ENCODE data around the gene PCYT2. TPM values are rescaled to one million over a fixed set of nuclear protein-coding genes. Genes with fewer than 3 reads are reported as not detected.

PCYT2 gene
- polyA plus RNA-seq, 3 donors from 2014 or later = 44.7 to 59.6 (median 49.5) TPM

DNA sequence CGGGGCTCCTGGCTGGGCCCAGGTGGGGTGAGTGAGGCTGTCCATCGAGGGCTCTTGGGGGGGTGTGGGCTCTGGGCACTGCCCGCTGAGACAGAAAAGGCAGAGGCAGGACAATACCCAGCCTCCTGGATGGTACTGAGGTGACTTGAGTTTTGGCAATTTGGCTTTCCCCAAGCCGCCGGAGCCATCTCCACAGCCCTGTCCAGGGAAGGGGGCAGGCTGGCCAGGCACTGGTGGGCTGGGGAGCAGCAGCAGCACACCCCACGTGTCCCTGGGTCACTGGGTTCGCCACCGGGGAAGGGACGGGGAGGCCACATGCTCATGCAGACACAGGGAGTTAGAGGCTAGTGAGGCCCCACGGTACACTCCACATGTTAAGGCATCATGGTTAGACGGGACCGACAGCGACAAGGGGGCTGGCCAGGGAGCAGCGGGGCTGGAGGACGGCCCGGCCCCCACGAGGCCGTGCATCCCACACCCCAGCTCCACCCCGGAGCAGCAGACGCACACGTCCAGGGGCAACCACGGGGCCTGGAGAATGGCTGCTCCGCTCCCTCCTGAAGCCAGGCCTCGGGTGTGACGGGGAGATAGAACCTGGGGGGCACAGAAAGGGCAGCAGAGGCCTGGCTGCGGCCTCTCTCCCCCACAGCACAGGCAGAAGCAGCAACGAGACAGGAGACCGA, 43.1 kb downstream of the PCYT2 start:
- Mint-ChIP-seq H3K27ac (peak overlapping the region in 4 of 6 donors; percentile 45 to 76 (median 60)), H3K27me3 (ENCODE audit: low read depth in 3 of 3) (peaks cover 23 to 43% (median 35%) of the 10 kb centered on the region in 3 donors), H3K36me3 (peaks cover 0 to 7% (median 0%) of the 10 kb centered on the region in 3 donors), H3K9me3 (no peaks in the 10 kb centered on the region), H3K4me1 (peaks cover 28 to 41% of the 10 kb centered on the region in 2 donors), H3K4me3 (peak overlapping the region in 2 of 5 donors; percentile 46 to 58)
- DNase-seq = no peak

GRCh38 chr17:81867170-81867990, 43.8 kb downstream of the PCYT2 start:
- Mint-ChIP-seq H3K36me3 (peaks cover 0 to 7% (median 0%) of the 10 kb centered on the region in 3 donors), H3K9me3 (no peaks in the 10 kb centered on the region), H3K27ac (peak overlapping the region in 5 of 6 donors; percentile 39 to 76 (median 49)), H3K4me1 (peaks cover 34 to 42% of the 10 kb centered on the region in 2 donors), H3K27me3 (ENCODE audit: low read depth in 3 of 3) (peaks cover 23 to 46% (median 37%) of the 10 kb centered on the region in 3 donors), H3K4me3 (peak overlapping the region in 2 of 5 donors; percentile 6 to 24)
- DNase-seq = peak in 1 of 3 donors; percentile 46

GRCh38 chr17:81866440-81867169, 44.6 kb downstream of the PCYT2 start:
- peaks cover 38 to 39% of the 10 kb centered on the region in 2 donors for H3K4me1 Mint-ChIP-seq
- peak overlapping the region in 5 of 6 donors; percentile 39 to 76 (median 62) for H3K27ac Mint-ChIP-seq
- DNase-seq = no peak
- H3K36me3 Mint-ChIP-seq = peaks cover 0 to 7% (median 0%) of the 10 kb centered on the region in 3 donors
- no peak overlapping the region for H3K4me3 Mint-ChIP-seq
- peaks cover 22 to 48% (median 32%) of the 10 kb centered on the region in 3 donors for H3K27me3 Mint-ChIP-seq (ENCODE audit: low read depth in 3 of 3)
- H3K9me3 Mint-ChIP-seq = no peaks in the 10 kb centered on the region

DNA sequence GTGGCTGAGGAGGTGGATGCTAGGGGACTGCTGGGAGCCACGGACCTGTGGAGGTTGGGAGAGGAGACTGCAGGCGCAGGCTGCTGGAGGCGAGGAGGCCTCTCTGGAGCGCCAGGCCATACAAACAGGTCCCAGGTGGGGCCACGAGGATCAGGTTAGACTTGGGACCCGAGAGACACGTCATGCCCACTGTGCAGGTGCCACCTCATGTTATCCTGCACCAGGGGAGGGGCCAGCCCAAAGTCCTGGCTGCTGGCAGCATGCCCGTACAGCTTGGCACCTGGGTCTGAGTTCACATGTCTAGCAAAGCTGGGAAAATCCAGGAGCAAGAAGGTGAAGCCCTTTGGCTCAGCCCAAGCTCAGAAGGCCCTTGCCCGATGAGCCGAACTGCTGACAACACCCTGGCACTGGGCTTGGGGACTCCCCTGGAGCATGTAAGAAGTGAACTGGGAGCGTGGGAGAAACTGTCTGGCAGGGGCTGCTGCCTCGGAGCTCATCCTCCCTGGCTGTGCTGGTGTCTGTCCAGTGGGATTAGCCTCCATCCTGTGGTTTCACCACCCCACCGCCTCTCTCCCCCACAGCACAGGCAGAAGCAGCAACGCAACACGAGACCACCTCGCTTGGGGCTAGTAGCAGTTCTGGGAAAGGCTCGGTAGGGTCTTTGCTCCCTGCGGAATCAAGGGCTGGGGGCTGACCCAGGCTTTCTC, 45.3 kb downstream of the PCYT2 start:
- H3K4me3 Mint-ChIP-seq = no peak overlapping the region
- peak in 1 of 3 donors; percentile 19 for DNase-seq
- peaks cover 42% of the 10 kb centered on the region in 2 donors for H3K4me1 Mint-ChIP-seq
- H3K27me3 Mint-ChIP-seq (ENCODE audit: low read depth in 3 of 3) = peaks cover 21 to 48% (median 33%) of the 10 kb centered on the region in 3 donors
- no peaks in the 10 kb centered on the region for H3K9me3 Mint-ChIP-seq
- H3K27ac Mint-ChIP-seq = peak overlapping the region in 4 of 6 donors; percentile 28 to 62 (median 40)
- peaks cover 0 to 7% (median 0%) of the 10 kb centered on the region in 3 donors for H3K36me3 Mint-ChIP-seq

GRCh38 chr17:81865358-81865732, 45.9 kb downstream of the PCYT2 start:
- DNase-seq = no peak
- Mint-ChIP-seq H3K4me1 (peaks cover 41 to 45% of the 10 kb centered on the region in 2 donors), H3K4me3 (no peak overlapping the region)

GRCh38 chr17:81863833-81864768, 47.1 kb downstream of the PCYT2 start:
- H3K9me3 Mint-ChIP-seq = peaks cover 0 to 2% (median under 1%) of the 10 kb centered on the region in 6 donors
- DNase-seq = no peak
- H3K27ac Mint-ChIP-seq = peak overlapping the region in 5 of 6 donors; percentile 34 to 89 (median 88)
- no peak overlapping the region for H3K4me3 Mint-ChIP-seq
- peaks cover 18 to 49% (median 29%) of the 10 kb centered on the region in 3 donors for H3K27me3 Mint-ChIP-seq (ENCODE audit: low read depth in 3 of 3)
- H3K4me1 Mint-ChIP-seq = peaks cover 41 to 45% of the 10 kb centered on the region in 2 donors
- peaks cover 0 to 7% (median 0%) of the 10 kb centered on the region in 3 donors for H3K36me3 Mint-ChIP-seq

More at GRCh38 chr17:81865358-81865732, 45.9 kb downstream of the PCYT2 start:
- Mint-ChIP-seq H3K36me3 (peaks cover 0 to 7% (median 0%) of the 10 kb centered on the region in 3 donors), H3K27ac (peak overlapping the region in 5 of 6 donors; percentile 12 to 62 (median 30)), H3K27me3 (ENCODE audit: low read depth in 3 of 3) (peaks cover 23 to 51% (median 37%) of the 10 kb centered on the region in 3 donors), H3K9me3 (peaks cover 0 to 2% (median 0%) of the 10 kb centered on the region in 6 donors)

- Mint-ChIP-seq H3K27ac (peak overlapping the region; percentile 69 to 90 (median 88)), H3K4me3 (peak overlapping the region; percentile 50 to 75 (median 69)), H3K9me3 (peaks cover 0 to 2% (median under 1%) of the 10 kb centered on the region in 6 donors), H3K4me1 (peaks cover 48 to 53% of the 10 kb centered on the region in 2 donors), H3K36me3 (peaks cover 0 to 7% (median 0%) of the 10 kb centered on the region in 3 donors), H3K27me3 (ENCODE audit: low read depth in 3 of 3) (peaks cover 18 to 47% (median 29%) of the 10 kb centered on the region in 3 donors)
- DNase-seq = no peak
Measured at GRCh38 chr17:81863123-81863675, 48.0 kb downstream of the PCYT2 start.

GRCh38 chr17:81860756-81861568, 50.2 kb downstream of the PCYT2 start:
- Mint-ChIP-seq H3K36me3 (peaks cover 0 to 12% (median 0%) of the 10 kb centered on the region in 3 donors), H3K9me3 (peaks cover 0 to 2% (median under 1%) of the 10 kb centered on the region in 6 donors), H3K27me3 (ENCODE audit: low read depth in 3 of 3) (peaks cover 12 to 34% (median 19%) of the 10 kb centered on the region in 3 donors), H3K4me1 (peaks cover 43 to 47% of the 10 kb centered on the region in 2 donors), H3K4me3 (peak overlapping the region; percentile 88 to 93 (median 92)), H3K27ac (peak overlapping the region; percentile 93 to 99 (median 98))
- DNase-seq = peak; percentile 99 to 100 (median 100)

DNA sequence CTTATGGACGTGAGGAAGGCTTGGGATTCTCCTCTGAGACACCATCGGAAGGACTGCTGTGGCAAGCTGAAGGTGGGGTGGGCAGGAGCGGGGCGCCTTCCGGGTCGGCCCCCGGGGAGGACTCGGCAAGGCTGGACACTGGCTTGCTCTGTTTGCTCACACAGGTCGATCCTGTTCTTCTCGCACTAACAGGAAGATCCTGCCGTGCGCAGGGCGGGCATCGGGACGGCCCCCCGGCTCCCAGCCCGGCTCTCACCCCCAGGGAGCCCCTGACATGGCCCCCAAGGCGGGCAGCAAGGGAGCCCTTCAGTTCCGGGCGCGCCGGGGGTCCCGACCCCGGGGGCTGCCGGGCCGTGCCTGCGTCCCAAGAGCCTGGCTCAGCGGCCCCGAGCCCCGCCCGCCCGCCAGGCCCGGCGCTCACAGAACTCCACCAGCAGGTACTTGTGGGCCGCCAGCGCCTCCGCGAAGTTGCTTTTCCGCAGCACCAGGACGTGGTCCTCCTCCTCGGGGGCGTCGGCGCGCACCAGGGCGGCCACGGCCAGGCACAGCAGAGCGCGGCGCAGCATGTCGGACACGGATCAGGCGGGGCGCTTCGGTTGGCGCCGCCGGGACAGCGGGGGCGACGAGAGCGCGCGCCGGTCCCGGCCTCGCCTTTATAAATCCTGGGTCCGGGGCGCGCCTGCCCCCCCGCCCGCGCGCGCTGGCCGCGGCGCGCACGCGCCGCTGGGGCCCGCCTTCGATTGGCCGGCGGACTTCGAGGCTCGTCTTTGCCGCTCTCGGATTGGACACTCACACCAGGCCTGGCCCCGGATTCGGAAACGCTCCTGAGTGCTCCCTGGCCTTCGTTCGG, 51.1 kb downstream of the PCYT2 start, which contains the start of gene P4HB:
TSS of gene P4HB (minus strand) at position 630 of the 850 bp plus-strand sequence. CDS start at position 566, 64 bp downstream.
- Mint-ChIP-seq H3K27ac (peak within 1 kb of the TSS; percentile 93 to 99 (median 98)), H3K27me3 (ENCODE audit: low read depth in 3 of 3) (peaks cover 12 to 29% (median 14%) of the 10 kb centered on the region in 3 donors), H3K36me3 (peaks cover 0 to 15% (median 3%) of the 10 kb centered on the region in 3 donors), H3K9me3 (peaks cover 0 to 2% (median under 1%) of the 10 kb centered on the region in 6 donors), H3K4me1 (peaks cover 43 to 46% of the 10 kb centered on the region in 2 donors), H3K4me3 (peak within 1 kb of the TSS; percentile 92 to 96 (median 93))
- DNase-seq = no peak
